NB4 (cell line): Measurements from ENCODE around the gene MLN.

Source experiments
- CTCF ChIP-seq: IDR thresholded peaks from one replicate; pipeline ENCODE4 v1.5.1; 2012; ENCODE audit warnings: low read depth, low read length
- MAX ChIP-seq: IDR thresholded peaks from 2 replicates; pipeline ENCODE4 v1.6.1; 2011; ENCODE audit warnings: low read depth, low read length
- MYC ChIP-seq: IDR thresholded peaks from 2 replicates; pipeline ENCODE4 v1.6.1; 2011; ENCODE audit warnings: low read depth, low read length
- POLR2A ChIP-seq: IDR thresholded peaks from 2 replicates; pipeline ENCODE4 v1.6.1; 2011; ENCODE audit warnings: mild to moderate bottlenecking; ENCODE audit not compliant: insufficient read length; ENCODE audit errors: extremely low read depth

GRCh38 chr6:33836806-33837469 lies 33.1 kb upstream of the MLN start:
- TF ChIP-seq CTCF: no peak
- no peak for TF ChIP-seq MYC
- no peak for TF ChIP-seq POLR2A
- TF ChIP-seq MAX: no peak
